A673 (cell line): ENCODE data around the gene SIT1.

ENCODE experiments used
- CTCF ChIP-seq: fragments of 300-800, 200-600 bp; sonication (generic); conservative IDR thresholded peaks from 2 replicates; pipeline ENCODE4 v1.5.1; 2017; ENCODE audit warnings: low read depth, mild to moderate bottlenecking, antibody characterized with exemption, low read length, moderate library complexity, mixed read lengths
- EZH2 ChIP-seq: fragments of 200-600 bp; sonication (generic); IDR thresholded peaks from 2 replicates; pipeline ENCODE4 v1.6.1; 2017; ENCODE audit warnings: borderline replicate concordance, low read depth, mild to moderate bottlenecking, mixed read lengths, antibody characterized with exemption, low read length; ENCODE audit not compliant: poor library complexity, severe bottlenecking

GRCh38 chr9:35609001-35609819 is 41.5 kb downstream of the SIT1 start:
- TF ChIP-seq CTCF = no peak
- TF ChIP-seq EZH2 = no peak
